ENCODE measurements around the gene BRWD1. TPM values are rescaled to one million over a fixed set of nuclear protein-coding genes. Genes with fewer than 3 reads are reported as not detected.

Gene BRWD1
- total and polyA plus RNA-seq, 12 donors = 11.1 to 81.1 (median 37.6) TPM

DNA sequence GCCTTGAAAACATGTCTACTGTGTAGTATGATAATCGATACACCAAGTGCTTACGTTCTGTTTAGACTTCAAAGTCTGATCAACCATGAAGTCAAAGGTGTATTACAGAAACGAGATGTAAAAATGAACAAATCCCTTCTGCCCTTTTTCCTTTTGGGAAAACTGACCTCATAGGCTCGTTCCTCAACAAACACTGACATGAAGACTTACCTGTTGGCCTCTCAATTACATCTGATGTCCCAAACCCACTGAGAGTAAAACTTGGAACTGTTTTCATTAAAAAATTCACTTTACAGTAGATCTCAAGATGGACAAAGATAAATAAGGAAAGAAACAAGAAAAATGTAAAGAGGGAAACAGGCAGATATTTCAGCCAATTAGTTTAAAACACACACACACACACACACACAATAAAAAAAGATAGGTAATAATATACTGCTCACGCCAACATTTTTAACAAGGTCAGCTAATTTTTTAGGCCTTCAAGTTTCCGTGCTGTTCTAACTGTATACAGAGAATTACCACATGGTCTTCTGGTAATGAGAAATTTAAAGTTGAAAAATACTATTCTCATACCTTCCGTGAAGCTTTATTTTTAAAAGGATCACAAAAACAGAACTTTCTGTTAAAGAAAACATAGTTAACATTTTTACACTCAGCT, 33.4 kb upstream of the BRWD1 start:
- peaks cover 0 to 27% of the 10 kb centered on the region in 2 donors for H3K36me3 ChIP-seq (replicated peaks in 1 of 2)
- no peak overlapping the region for H3K27ac ChIP-seq
- no peak for DNase-seq
- H3K4me3 ChIP-seq = peak overlapping the region in 2 of 4 donors; percentile 50 to 67
- no peaks in the 10 kb centered on the region for H3K27me3 ChIP-seq
- peaks cover 14 to 22% of the 10 kb centered on the region in 2 donors for H3K4me1 ChIP-seq (replicated peaks in 1 of 2)
- H3K9me3 ChIP-seq (replicated peaks in 1 of 3) = no peaks in the 10 kb centered on the region
- intact Hi-C loops (cut with DNase I) = no loop called here
- 67 to 75% (median 70%) methylated on average over 7 of the region's 7 CpGs for WGBS, 4 donors
- TF ChIP-seq POLR2A (IDR thresholded peaks at IDR 0.05) = no peak
- TF ChIP-seq, protein P1, sequence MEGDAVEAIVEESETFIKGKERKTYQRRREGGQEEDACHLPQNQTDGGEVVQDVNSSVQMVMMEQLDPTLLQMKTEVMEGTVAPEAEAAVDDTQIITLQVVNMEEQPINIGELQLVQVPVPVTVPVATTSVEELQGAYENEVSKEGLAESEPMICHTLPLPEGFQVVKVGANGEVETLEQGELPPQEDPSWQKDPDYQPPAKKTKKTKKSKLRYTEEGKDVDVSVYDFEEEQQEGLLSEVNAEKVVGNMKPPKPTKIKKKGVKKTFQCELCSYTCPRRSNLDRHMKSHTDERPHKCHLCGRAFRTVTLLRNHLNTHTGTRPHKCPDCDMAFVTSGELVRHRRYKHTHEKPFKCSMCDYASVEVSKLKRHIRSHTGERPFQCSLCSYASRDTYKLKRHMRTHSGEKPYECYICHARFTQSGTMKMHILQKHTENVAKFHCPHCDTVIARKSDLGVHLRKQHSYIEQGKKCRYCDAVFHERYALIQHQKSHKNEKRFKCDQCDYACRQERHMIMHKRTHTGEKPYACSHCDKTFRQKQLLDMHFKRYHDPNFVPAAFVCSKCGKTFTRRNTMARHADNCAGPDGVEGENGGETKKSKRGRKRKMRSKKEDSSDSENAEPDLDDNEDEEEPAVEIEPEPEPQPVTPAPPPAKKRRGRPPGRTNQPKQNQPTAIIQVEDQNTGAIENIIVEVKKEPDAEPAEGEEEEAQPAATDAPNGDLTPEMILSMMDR (IDR thresholded peaks at IDR 0.05) = no peak

DNA sequence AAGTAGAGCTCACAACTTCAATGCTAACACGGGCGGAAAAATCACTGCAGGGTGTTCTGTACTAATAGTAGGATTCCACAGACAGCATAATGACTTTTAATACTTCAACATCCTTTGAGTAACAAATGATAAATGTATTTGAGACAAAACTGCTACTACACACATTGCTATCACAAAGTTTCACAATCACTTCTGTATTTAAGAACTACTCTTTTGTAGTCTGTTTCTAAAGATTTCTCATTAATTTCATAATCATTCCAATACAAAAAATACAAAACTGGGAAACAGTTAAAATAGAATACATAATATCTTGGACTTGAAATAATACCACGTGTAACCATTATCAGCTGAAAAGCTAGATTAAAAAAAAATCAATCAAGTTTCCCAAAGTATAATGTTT, 32.8 kb upstream of the BRWD1 start:
- Histone ChIP-seq H3K4me1 (replicated peaks in 1 of 2) (peaks cover 14 to 22% of the 10 kb centered on the region in 2 donors), H3K36me3 (replicated peaks in 1 of 2) (peaks cover 0 to 33% of the 10 kb centered on the region in 2 donors), H3K4me3 (no peak overlapping the region), H3K27ac (no peak overlapping the region), H3K27me3 (no peaks in the 10 kb centered on the region), H3K9me3 (replicated peaks in 1 of 3) (no peaks in the 10 kb centered on the region)
- intact Hi-C loops (cut with DNase I) = no loop called here
- no peak for DNase-seq
- WGBS, 4 donors = 41 to 48% (median 46%) methylated on average over 3 of the region's 3 CpGs
- TF ChIP-seq, protein P1 (IDR thresholded peaks at IDR 0.05) = no peak
- no peak for TF ChIP-seq POLR2A (IDR thresholded peaks at IDR 0.05)

DNA sequence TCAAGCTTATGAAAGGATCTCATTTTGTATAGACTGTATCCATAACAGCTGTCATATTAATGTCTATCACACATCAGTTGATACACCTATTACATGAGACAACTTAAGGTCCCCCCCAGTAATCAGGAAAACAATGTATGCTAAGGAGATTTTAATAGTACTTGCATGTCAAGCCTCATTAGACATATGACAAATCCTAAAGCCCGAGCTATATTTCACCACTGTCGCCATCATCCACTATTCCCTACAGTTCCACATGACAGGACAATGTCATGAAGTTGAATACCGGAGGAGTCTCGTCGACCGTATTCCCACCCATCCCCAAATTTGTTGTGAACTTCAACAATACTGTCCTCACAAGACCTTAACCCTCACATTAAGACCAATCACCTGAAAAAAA, 32.0 kb upstream of the BRWD1 start:
- DNase-seq = no peak
- H3K4me3 ChIP-seq = no peak overlapping the region
- peaks cover 0 to 36% of the 10 kb centered on the region in 2 donors for H3K36me3 ChIP-seq (replicated peaks in 1 of 2)
- peaks cover 14 to 22% of the 10 kb centered on the region in 2 donors for H3K4me1 ChIP-seq (replicated peaks in 1 of 2)
- TF ChIP-seq, protein P1 (IDR thresholded peaks at IDR 0.05) = no peak
- TF ChIP-seq POLR2A (IDR thresholded peaks at IDR 0.05) = no peak
- H3K9me3 ChIP-seq (replicated peaks in 1 of 3) = no peaks in the 10 kb centered on the region
- WGBS, 4 donors = 83 to 95% (median 88%) methylated on average over 6 of the region's 6 CpGs
- no peaks in the 10 kb centered on the region for H3K27me3 ChIP-seq
- intact Hi-C loops (cut with DNase I) = no loop called here
- no peak overlapping the region for H3K27ac ChIP-seq

DNA sequence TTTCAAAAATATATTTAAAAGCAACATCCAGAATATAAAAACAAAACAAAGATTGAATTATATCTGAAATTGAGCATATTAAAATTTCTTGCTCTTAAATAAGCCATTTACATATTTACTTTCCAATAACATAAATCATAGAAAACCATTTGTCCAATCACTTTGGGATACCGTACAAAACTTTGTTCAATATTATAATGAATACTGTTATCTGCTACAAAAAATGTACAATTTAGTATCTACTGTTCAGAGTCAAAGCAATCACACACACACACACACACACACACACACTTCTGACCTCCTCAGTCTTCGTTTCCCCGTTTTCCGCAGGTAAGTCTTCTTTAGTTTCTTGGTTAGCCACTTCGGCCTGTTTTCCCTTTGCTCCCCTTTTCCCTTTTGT, 31.4 kb upstream of the BRWD1 start:
- WGBS, 4 donors = 92 to 94% (median 93%) methylated on average over 5 of the region's 5 CpGs
- Histone ChIP-seq H3K27ac (no peak overlapping the region), H3K9me3 (replicated peaks in 1 of 3) (no peaks in the 10 kb centered on the region), H3K4me3 (no peak overlapping the region), H3K36me3 (replicated peaks in 1 of 2) (peaks cover 0 to 36% of the 10 kb centered on the region in 2 donors), H3K27me3 (no peaks in the 10 kb centered on the region), H3K4me1 (replicated peaks in 1 of 2) (peaks cover 14 to 22% of the 10 kb centered on the region in 2 donors)
- DNase-seq = no peak
- TF ChIP-seq, protein P1 (IDR thresholded peaks at IDR 0.05) = no peak
- TF ChIP-seq POLR2A (IDR thresholded peaks at IDR 0.05) = no peak
- intact Hi-C loops (cut with DNase I) = no loop called here
